Measurements from ENCODE around the gene CDC42BPA.
"Not testable (repeated sequence)": the region's sequence is repeated elsewhere in the genome, so short reads cannot be mapped to it uniquely, and the experiment has no call there.

CDC42BPA gene

DNA sequence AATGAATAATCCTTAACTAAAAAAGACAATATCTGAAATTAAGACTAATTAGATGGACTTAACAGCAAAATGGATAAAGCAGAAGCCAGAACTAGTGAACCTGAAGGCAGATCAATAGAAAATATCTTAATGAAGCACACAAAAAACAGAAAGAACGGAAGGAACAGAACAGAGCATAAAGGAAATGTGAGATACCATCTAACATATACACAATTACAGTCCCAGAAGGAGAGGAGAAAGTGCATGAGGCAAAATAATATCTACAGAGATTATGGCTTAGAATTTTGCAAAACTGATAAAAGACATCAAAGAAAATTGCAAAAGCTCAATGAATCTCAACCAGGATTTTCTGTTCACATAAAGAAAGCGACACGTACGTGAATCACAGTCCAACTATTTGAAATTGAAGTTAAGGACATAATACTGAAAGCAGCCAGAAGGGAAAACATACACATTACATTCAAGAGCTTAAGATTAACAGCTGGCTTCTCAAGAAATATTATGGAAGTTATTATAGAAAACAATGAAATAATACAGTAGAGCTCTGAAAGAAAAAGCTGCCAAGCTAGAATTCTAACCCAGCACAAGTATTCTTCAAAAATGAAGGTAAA is 182.0 kb downstream of the CDC42BPA start:
- DNase-seq (ENCODE audit: extremely low read depth in 1 of 2, low read depth in 1 of 2) = no peak

DNA sequence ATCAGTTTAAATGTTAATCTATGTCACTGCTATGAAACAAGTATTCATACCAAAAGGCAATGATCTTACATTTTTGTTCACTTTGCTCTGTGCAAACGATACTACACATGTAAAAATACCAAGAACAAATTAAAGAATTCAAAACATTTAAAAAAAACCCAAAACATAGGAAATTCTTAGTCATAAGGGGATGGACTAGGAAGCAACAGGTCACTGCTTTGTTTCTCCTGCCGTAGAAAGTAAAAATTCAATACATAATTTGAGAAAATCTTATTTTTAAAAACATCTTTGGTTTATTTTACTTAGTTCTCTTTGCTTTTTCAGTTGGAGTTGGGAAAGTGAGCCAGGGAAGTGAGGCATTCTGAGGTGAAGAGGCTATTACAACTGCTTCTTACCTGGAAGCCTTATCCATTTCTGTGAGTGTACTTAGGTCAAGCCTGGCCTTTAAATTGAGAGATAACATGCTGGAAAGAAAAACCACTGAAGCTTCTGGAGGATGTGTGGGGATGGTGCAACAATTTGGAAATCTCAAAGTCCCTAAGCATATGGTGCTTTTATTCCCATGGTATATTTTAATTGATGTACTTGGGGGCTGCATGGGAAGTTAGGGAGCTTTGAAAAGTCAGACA is 183.5 kb downstream of the CDC42BPA start:
- DNase-seq (ENCODE audit: extremely low read depth in 1 of 2, low read depth in 1 of 2) = no peak

DNA sequence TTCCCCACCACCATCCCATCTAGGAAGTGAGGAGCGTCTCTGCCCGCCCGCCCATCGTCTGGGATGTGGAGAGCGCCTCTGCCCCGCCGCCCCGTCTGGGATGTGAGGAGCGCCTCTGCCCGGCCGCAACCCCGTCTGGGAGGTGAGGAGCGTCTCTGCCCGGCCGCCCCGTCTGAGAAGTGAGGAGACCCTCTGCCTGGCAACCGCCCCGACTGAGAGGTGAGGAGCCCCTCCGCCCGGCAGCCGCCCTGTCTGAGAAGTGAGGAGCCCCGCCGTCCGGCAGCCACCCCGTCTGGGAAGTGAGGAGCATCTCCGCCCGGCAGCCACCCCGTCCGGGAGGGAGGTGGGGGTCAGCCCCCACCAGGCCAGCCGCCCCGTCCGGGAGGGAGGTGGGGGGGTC is 185.6 kb downstream of the CDC42BPA start:
- not testable (repeated sequence) for DNase-seq (ENCODE audit: extremely low read depth in 1 of 2, low read depth in 1 of 2)

DNA sequence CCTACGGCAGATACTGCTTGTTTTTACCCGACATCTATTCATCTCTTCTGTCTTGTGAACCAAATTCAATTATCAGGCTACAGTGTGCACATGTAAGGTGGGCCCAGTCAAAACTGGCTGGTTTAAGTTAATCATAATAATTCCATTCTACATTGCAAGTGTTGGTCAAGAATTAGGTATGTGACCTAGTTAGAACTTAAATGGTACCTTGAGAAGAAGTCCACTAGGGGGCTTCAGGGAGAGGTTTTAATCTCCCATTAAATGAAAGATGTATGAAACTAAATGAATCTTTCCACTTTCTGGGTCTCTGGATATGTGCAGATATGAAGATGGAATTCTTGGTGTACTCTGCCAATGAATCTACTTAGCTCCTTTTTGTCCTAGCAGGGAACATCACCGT is 187.1 kb downstream of the CDC42BPA start:
- DNase-seq (ENCODE audit: extremely low read depth in 1 of 2, low read depth in 1 of 2) = no peak

DNA sequence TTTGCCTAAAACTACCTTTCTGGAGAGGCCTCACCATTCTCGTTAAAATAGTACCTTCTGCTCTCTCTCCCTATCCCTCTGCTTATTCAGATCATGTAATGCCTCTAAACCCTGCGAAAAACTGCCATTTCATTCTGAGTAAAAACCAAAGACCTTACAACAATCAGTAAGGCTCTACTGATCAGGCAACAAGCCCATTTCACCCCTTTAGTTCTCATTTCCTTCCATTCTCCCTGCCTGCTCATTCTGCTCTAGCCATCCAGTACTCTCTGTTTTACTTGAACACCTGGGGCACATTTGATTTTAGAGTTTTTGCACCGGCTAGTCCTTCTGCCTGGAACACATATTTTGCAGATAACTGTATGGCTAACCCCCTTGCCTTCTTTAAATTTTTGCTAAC is 190.4 kb downstream of the CDC42BPA start:
- DNase-seq (ENCODE audit: extremely low read depth in 1 of 2, low read depth in 1 of 2) = no peak

DNA sequence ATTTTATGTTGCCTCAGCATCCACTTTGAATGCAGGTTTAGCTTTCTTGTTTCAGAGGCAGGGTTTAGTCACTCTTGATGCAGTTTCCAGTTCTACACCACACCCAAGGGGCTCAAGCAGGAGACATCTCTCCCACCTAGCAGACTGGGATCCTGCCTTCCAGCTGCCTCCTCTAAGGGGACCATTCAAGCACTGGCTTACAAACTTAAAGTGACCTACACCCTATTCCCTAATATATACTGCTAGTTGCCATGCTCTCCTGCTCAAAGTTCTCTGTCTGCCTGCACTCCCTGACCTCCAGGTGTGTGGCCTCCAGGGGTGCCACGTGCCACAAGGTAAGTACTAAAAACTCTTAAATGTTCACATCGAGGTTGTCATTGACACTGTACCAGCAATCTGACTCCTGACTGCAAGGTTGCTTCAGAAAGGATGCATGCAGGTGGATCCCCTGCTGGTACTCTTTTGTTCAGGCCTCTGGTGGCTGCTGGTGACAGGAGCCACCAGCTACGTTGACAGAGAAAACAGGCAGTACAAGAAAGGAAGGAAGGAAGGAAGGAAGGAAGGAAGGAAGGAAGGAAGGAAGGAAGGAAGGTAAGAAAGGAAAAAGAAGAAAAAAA is 192.3 kb downstream of the CDC42BPA start:
- DNase-seq (ENCODE audit: extremely low read depth in 1 of 2, low read depth in 1 of 2) = no peak

DNA sequence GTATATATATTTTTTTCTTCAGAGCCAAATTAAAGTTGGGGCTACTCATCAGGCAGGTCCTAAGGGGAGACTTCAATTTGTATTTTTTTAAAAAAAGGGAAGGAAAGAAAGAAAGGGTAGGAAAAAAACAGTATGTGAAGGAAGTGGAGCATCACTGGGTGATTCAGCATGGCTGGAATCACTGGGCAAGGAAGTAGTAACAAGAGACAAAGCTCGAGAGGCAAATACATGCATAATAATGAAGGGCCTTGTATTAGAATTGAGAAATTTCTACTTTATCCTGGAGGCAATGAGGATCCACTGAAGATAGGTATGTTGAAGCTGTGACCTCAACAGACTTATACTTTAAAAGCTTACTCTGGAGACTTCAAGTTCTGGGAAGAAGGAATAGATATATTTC is 193.8 kb downstream of the CDC42BPA start:
- no peak for DNase-seq (ENCODE audit: extremely low read depth in 1 of 2, low read depth in 1 of 2)

DNA sequence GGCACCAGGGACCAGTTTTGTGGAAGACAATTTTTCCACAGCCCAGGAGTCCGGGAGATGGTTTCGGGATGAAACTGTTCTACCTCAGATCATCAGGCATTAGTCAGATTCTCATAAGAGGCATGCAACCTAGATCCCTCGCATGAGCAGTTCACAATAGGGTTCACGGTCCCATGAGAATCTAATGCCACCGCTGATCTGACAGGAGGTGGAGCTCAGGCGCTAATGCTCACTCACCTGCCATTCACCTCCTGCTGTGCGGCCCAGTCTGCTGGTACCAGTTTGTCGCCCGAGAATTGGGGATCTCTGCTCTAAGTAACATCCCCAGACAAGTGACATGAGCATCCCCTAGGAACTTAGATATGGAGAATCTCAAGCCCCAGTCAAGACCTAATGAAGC is 197.5 kb downstream of the CDC42BPA start:
- DNase-seq (ENCODE audit: extremely low read depth in 1 of 2, low read depth in 1 of 2) = no peak

DNA sequence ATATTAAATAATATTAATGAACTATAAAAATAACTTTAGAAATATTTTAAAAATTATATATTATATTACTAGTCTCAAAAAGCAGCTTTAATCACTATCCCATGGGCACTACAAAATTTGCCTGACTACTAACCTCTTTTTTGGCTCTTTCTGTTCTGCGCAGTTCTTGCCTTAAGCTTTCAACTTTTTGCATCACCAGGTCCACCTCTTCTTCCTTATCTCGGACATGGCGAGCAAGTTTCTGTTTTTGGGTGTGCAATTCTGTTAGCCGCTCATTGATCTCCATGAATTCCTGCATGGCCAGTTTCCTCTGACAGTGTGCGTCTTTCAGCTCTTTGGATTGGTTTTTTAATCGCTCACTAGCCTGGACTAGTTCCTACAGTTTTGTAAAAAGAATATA is 205.8 kb downstream of the CDC42BPA start:
- no peak for DNase-seq (ENCODE audit: extremely low read depth in 1 of 2, low read depth in 1 of 2)

DNA sequence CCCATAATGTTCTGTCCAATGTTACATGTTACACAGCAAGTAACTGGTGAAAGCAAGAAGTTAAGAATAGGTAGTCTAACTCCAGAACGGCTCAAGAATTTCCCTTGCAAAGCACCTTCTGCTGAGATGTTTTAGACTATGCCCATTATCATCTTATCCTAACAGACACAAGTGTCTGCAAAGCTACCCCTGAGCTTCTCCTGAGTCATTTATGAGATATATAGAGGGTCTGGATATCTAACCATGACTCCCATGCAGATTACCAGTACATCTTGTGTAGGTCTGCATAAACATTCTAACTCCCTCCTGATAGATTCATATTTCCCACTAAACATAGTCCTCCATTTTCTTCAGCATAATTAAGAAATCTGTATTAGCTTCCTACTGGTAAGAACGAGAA is 206.5 kb downstream of the CDC42BPA start:
- DNase-seq (ENCODE audit: extremely low read depth in 1 of 2, low read depth in 1 of 2) = no peak

DNA sequence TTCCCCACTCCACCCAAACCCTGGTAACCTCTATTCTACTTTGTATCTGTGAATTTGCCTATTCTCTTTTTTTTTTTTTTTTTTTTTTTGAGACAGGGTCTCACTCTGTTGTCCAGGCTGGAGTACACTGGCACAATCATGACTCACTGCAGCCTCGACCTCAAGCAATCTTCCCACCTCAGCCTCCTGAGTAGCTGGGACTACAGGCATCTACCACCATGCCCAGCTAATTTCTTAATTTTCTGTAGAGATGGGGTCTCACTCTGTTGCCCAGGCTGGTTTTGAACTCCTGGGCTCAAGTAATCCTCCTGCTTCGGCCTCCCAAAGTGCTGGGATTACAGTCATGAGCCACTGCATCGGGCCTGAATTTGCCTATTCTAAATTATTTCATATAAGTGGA is 213.0 kb downstream of the CDC42BPA start:
- DNase-seq (ENCODE audit: extremely low read depth in 1 of 2, low read depth in 1 of 2) = not testable (repeated sequence)

DNA sequence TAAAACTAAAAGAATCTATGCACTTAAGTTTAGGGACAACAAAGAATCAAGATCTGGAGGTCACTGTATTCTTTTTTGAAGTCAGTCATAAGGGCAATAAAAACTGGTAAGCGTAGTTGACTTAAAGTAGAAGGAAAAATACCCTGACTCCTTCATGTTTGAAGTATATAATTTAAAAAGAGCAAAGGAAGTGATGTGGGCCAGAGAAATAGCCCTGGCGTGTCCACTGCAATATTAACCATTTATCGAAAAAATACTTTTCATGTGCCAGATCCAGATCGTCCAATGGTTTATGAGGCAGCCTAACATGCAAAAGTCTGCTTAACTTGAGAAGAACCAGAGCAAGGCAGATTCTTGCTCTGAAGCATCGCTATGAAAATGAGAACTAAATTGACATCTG is 216.2 kb downstream of the CDC42BPA start:
- no peak for DNase-seq (ENCODE audit: extremely low read depth in 1 of 2, low read depth in 1 of 2)

DNA sequence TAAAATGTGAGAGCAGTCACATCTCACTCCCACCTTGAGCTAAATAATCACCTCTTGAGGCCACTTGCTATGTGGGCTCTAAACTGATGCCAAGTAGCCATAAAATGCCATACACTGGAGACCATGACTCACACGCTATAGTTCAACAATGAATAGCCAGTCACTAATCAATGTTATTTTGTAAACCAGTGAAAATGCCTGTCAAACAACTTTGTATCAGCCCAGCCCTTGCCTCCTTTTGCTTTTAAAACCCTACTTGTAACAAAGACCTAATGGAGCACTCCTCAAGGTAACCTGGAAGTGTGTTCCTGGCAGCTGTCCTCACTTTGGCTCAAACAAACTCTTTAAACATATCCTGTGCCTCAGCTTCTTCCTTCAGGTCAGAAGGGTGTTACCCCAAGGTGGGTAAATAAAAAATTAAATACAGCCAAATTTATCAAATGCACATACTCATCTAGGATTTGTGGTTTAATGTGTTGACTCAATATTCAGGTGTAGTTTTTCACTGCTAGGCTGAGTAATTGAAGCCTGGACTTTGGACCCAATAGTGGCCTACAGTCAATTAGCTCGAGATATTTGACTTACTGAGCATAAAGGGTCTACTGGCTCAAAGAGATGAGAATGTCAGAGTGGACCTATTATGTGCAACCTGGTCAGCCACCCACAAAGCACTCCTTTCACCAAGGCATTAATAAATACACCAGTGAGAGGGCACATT is 223.9 kb downstream of the CDC42BPA start:
- no peak for DNase-seq (ENCODE audit: extremely low read depth in 1 of 2, low read depth in 1 of 2)

DNA sequence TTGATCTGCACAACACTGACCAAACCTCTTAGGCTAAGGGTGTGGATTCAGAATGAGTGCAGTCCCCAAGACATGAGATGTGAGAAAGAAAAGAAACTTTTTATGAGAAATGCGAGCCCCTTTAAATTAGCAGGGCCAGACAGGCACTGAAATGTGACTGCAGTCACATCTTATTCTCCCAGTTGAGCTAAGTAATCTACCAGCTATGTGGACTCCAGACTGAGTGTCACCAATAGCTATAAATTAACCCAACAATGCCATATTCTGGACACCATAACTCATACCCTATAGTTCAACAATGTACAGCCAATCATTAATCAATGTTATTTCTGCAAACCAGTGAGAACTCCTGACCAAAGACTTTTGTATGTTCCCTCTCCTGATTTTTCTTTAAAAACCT is 225.0 kb downstream of the CDC42BPA start:
- DNase-seq (ENCODE audit: extremely low read depth in 1 of 2, low read depth in 1 of 2) = no peak

DNA sequence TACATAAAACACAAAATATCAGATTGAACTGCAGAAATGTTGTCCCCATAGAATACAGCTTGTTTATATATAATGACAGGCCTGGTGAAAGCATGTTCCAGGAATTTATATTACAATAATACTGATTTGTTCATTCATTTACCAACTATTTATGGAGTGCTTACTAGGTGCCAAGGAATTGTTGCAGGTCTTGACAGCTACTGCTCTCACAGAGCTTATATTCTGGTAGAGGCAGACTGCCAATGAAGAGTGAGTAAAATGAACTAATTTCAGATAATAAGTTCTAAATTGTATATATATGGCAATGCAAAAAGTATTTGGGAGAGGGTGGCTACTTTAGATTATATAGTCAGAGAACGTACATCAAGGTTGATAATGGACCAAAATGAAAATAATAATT is 226.2 kb downstream of the CDC42BPA start:
- DNase-seq (ENCODE audit: extremely low read depth in 1 of 2, low read depth in 1 of 2) = no peak

DNA sequence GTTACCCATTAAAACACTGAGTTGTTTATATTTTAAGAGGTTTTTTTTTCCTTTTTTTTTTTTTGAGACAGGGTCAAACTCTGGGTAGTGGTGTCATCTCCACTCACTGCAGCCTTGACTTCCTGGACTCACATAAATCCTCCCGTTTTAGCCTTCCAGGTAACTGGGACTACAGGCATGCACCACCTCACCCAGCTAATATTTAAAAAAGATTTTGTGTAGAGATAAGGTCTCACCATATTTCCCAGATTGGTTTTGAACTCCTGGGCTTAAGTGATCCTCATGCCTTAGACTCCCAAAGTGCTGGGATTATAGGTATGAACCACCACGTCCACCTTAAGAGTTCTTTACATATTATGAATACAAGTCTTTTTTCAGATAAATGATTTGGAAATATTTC is 231.7 kb downstream of the CDC42BPA start:
- no peak for DNase-seq (ENCODE audit: extremely low read depth in 1 of 2, low read depth in 1 of 2)

DNA sequence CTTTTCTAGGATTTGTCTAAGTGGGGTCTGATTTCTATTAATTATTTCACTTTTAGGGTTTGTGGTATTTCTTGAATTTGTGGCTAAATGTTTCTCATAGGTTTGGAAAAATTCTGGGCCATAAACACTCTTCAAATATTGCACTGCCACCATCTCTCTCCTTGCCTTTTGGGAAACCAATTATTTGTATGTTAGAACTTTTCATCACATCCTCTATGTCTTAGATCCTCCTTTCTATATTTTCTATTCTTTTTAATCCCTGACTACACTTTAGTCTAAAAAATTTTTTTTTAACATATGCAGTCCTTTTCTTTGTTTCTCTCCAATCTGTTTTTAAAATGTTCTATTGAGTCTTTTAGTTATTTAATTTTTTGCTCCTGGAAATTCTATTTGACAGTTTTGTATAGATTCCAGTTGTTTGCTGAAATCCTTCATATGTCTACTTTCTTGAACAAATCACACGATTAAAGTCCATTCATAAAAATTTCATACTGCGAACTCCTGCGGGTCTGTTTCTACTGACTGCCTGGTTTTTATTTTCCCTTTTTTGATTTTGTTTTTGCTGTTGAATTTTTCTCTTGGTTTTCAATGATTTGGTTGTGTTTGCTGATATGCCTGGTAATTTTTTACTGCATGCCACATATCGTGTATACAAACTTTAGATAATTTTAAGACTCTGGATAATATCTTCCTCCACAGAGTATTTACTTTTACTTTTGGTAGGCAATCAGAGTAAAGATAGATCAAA is 235.1 kb downstream of the CDC42BPA start:
- no peak for DNase-seq (ENCODE audit: extremely low read depth in 1 of 2, low read depth in 1 of 2)

DNA sequence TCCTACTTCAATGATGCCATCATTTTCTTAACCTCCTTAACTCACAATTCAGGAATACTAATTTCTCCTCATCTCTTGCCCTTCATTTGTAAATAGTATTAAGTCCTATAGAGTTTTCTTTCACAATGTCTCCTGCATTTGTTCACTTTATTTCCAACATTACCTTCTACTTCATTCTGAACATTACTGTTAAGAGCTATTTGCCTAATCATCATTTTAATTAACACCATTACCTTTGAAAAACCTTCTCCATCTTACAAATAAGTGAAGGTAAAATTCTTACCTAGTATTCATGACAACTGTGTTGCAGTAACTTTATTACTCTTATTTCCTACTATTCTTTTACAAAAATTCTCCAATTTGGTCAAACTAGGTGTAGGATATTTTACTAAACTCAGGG is 240.5 kb downstream of the CDC42BPA start:
- DNase-seq (ENCODE audit: extremely low read depth in 1 of 2, low read depth in 1 of 2) = no peak

DNA sequence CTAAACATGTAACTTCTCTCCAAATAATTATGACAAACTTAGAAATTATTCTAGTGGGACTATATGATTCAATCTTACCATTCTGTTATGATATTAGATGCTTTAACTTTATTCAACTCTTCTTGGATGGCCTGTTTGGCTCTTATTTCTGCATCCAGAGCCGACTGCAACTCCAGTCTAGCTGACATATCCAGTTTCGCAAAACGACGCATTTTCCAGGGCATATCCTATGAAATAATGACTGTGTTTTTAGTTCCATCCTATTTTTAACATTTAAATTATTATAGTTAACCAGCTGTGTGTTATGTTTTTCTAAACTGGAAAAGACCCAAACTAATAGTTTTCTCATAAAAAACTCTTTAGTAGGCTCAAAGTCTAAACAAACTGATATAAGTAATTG is 244.5 kb downstream of the CDC42BPA start:
- DNase-seq (ENCODE audit: extremely low read depth in 1 of 2, low read depth in 1 of 2) = no peak

DNA sequence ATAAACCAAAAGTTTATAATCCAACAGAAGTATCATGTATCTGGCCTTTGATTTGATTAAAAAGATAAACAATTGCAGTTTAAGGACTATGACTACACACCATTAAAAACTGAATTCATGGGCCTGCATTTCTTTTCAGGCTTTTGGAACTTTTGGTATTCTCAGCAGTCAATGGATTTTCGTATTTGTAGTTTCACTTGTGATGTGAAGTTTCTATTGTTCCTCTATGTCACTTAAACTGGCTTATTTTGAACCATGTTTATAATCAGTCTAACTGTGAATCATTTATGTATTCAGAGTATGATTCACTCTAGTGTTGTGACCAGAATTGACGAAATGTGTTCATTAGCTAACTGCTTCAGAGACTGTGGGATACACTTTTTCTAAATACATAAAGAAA is 245.3 kb downstream of the CDC42BPA start:
- no peak for DNase-seq (ENCODE audit: extremely low read depth in 1 of 2, low read depth in 1 of 2)

DNA sequence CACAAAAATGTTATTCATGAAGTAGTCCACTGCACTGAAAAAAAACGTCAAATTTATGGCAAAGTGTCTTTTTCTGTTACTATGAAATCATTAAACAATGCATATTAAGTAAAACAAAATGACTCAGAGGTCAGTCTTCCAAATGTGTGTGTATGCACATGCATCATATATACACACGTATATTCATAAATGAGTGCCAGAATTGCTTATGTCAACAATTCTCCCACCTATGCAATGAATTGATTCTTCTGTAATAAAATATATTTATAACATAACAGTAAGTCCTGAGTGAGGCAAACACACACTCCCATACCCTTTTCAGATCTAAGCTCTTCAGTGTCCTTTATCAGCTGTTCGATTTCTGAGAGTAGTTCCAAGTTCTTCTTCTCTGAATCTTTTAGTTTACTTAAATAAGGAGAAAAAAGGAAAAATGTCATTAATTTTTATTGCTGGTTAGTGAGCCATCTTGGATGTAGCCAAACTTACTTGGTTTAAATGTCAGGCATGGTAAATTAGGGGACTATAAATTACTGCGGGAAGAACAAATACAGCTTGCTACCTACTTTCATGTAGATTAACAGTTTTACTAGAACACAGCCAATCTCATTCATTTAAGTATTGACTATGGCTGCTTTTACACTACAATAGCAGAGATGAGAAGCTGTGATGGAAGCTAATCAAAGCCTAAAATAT is 246.3 kb downstream of the CDC42BPA start:
- no peak for DNase-seq (ENCODE audit: extremely low read depth in 1 of 2, low read depth in 1 of 2)

Data from stimulated activated CD8-positive, alpha-beta memory T cell treated with anti-CD3 and anti-CD28 coated beads, Interleukin-7, amount 100 ng/mL, for 48 hours (primary cell).